ENCODE data around the gene ATF3.
A peak's percentile ranks its signal among the peaks of the same experiment; 100 is the strongest.
"Not testable (repeated sequence)": the region's sequence is repeated elsewhere in the genome, so short reads cannot be mapped to it uniquely, and the experiment has no call there.

The ATF3 gene

GRCh38 chr1:212655668-212656440 lies 47.3 kb downstream of the ATF3 start:
- no peak for DNase-seq

DNA sequence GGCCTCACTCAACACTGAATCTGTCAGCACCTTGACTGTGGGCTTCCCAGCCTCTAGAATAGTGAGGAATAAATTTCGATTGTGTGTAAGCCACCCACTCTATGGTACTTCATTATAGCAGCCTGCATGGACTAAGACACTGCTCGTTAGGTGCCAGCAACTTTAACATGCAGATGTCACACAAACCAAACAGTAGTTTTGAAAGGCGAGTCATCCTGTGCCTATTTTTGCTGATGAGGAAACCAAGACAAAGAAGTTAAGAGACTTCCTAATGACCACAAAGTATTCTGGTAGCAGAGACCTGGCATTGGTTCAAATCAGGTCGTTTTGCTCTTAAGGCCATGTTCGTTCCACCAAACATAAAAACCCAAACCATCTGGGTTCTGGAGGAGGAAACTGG lies 48.2 kb downstream of the ATF3 start:
- DNase-seq: no peak

DNA sequence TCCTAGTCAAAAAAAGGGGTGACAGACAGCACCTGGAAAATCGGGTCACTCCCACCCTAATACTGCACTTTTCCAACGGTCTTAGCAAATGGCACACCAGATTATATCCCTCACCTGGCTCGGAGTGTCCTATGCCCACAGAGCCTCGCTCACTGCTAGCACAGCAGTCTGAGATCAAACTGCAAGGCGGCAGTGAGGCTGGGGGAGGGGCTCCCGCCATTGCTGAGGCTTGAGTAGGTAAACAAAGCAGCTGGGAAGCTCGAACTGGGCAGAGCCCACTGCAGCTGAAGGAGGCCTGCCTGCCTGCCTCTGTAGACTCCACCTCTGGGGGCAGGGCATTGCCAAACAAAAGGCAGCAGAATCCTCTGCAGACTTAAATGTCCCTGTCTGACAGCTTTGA lies 49.7 kb downstream of the ATF3 start:
- not testable (repeated sequence) for DNase-seq

GRCh38 chr1:212664409-212665199 lies 56.0 kb downstream of the ATF3 start:
- DNase-seq: no peak

- peak; percentile 77 for DNase-seq
Observed at GRCh38 chr1:212665241-212666115, 56.9 kb downstream of the ATF3 start.

DNA sequence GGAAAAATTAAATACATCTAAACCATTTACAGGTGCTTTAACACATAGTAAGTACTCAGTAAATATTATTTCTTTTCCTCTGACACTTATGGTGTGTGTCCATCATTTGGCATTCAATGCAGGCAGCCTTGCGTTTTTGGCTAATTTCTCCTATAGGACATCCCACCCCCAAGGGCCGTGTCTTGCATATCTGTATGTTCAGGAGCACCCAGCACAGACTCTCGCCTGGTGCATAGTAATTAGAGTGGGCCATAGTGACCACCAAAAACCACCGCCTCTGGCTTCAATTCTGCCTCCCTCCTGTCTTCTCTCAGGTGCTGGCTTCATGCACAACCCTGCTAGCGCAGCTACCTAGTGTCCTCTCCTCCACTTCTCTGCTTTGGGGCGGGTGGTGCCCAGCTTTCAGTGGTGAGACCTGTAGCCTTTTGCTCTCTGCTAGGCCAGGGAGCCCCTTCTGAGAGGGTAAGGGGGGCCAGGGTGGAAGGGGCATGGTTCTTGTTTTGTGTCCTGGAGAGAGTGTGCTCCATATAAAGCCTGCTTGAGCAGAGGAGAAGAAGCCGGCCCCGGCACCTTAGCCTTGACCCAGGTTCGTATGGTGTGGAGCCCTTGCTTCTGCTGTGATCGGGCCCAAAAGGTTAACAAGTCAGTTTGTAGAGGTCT lies 57.7 kb downstream of the ATF3 start:
- DNase-seq: no peak

DNA sequence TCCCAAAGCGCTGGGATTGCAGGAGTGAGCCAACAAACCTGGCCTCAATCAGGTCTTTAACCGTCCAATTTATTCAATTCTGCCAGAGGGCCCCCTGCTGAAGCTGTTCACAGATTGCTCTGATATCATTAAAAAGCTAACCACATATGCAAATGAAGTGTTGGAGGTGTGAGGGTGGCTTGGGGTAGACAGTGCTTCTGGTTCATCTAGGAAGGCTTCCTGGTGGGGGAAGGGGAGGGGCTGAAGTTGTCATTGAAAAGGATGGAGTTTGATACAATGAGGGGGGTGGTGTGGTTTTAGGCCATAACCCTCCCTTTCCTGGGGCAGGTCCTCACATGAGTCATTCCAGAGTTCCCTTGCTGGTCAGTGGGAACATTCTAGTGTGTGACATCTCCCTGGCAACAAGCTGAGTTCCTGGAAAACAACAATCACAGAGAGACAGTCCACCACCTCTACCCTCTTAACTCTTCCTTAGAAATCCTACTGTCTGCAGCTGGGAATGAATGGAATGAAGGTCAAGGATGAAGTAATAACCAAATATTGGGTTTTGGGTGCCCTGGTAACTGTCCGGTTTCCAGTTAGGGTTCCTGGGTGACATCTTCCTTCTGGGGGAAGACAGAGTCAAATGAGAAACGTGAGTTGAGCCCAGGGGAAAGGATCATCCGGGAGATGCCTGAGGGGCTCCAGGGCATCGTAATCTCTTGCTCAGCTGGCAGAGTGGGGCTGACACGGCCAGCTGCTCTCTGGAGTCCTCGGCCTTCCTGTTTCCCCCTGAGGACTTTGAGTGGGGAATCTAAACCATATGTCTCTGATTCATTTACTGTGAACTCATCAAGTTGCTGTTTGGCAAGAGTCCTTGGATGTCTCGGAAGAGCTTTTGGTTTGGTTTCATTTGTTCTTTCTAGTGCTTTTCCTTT lies 58.9 kb downstream of the ATF3 start:
- DNase-seq: no peak

DNA sequence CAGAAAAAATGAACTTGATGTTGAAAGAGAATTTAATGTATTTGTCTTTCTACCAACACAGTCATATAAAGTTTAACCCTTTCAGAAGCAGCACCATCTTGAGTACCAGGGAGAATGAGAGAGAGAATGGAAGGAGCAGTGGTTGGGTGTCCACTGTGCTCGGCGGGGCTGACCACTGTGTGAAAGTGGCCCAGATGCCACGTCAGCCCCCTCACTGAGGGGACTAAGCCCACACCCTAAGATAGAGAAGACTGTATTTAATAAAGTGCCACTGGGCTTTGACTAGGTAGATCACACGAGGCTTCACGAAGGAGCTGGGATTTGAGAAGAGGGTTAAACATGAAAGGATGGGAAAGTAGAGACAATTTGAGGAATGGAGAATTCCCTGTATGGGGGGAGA lies 59.9 kb downstream of the ATF3 start:
- no peak for DNase-seq

- DNase-seq: no peak
Observed at GRCh38 chr1:212669102-212669501, 60.5 kb downstream of the ATF3 start.

DNA sequence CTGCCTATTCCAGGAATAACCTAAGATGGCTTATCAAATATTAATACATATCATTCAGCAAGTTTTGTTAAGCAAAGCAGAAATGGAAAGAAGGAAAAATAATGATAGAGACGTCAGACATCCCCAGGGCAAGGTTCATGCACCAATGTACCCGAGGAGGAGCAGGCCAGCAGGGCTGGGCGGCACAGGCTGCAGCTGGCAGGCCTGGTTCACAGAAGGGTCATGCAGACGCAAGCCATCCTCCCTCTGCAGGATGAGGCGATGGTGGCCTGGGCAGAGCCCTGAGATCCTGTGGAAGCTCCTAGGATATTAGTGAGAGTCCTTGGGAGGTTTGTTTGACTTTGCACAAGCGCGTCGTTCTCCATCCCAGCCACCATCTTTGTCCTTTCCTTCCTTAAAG lies 61.0 kb downstream of the ATF3 start:
- no peak for DNase-seq

GRCh38 chr1:212670301-212670700 lies 61.7 kb downstream of the ATF3 start:
- no peak for DNase-seq

All from activated CD4-positive, alpha-beta T cell treated with anti-CD3 and anti-CD28 coated beads, Interleukin-2, amount 50 U/mL, for 1 hour (primary cell).